AG04449 (cell line): ENCODE measurements around the gene ABCA9.

Experiments
- CTCF ChIA-PET: fragments of 350-600 bp; formaldehyde crosslinking; extraction: SDS; loops from one replicate; lab custom pipeline; 2021; ENCODE audit warnings: antibody characterized with exemption; lab: Yijun Ruan, JAX
- POLR2A ChIA-PET: fragments of 400-600, 350-600 bp; formaldehyde crosslinking; extraction: SDS; loops from one replicate; lab custom pipeline; 2020; ENCODE audit warnings: antibody characterized with exemption, inconsistent platforms; lab: Yijun Ruan, JAX
- DNase-seq: peaks from one replicate; pipeline ENCODE4 v3.0.0-alpha.2; 2010; ENCODE audit warnings: low read depth, low spot score
- H3K4me3 ChIP-seq: 2 replicates; pipeline ENCODE4 v1.5.1; 2011; ENCODE audit warnings: low read depth, mild to moderate bottlenecking, control low read depth, low read length
- TF ChIP-seq, protein P1 (sequence below): IDR thresholded peaks from one replicate; pipeline ENCODE4 v1.5.1; 2011; ENCODE audit warnings: mild to moderate bottlenecking, moderate library complexity, low read length, control low read depth, inconsistent platforms; ENCODE audit not compliant: insufficient read depth; ENCODE audit errors: missing control alignments

The ABCA9 gene

DNA sequence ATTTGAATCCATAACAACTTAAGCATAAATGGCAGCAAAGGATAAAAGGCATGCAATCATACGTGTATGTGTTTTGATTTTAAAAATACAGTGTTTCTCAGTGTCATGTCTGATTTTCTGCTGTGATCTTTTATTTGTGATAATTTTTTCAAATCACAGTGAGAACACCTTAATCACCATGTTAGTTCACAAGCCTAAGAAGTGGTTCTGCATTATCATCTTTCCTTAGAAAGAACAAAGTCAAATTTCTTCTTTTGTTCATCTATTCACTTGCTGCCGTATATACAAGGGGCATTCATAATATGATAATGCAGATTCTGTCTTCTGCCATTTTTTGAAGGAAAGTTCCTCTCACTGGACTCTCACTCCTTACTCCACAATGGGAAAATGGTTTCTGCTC lies 33.3 kb upstream of the ABCA9 start:
- POLR2A ChIA-PET, result no interaction called here
- no peak overlapping the region for H3K4me3 ChIP-seq
- CTCF ChIA-PET, result no interaction called here
- no peak for DNase-seq
- TF ChIP-seq, protein P1, sequence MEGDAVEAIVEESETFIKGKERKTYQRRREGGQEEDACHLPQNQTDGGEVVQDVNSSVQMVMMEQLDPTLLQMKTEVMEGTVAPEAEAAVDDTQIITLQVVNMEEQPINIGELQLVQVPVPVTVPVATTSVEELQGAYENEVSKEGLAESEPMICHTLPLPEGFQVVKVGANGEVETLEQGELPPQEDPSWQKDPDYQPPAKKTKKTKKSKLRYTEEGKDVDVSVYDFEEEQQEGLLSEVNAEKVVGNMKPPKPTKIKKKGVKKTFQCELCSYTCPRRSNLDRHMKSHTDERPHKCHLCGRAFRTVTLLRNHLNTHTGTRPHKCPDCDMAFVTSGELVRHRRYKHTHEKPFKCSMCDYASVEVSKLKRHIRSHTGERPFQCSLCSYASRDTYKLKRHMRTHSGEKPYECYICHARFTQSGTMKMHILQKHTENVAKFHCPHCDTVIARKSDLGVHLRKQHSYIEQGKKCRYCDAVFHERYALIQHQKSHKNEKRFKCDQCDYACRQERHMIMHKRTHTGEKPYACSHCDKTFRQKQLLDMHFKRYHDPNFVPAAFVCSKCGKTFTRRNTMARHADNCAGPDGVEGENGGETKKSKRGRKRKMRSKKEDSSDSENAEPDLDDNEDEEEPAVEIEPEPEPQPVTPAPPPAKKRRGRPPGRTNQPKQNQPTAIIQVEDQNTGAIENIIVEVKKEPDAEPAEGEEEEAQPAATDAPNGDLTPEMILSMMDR, result no peak

DNA sequence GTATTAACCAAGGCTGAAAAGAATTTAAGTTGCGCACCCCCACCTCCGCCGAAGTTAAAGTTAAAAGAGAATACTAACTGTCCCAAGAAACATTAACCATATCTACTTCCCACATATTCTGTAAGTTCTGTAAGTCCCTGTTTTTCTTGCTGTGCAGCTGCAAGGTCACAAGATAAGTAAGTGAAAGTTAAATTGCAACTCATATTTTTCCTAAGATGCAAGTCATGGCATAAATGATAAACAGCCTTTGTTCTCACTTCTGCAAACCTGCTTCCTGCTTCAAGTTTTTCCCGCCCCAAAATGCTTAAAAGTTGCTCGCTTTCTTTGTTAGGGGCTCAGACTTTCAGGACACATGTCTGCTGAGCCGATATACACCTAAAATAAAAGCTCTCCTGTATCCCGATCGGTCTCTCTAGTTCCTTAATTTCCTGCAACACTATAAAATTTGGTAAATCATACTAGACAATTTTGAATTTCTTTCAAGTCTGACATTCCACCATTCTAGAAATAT lies 32.6 kb upstream of the ABCA9 start:
- no peak overlapping the region for H3K4me3 ChIP-seq

DNA sequence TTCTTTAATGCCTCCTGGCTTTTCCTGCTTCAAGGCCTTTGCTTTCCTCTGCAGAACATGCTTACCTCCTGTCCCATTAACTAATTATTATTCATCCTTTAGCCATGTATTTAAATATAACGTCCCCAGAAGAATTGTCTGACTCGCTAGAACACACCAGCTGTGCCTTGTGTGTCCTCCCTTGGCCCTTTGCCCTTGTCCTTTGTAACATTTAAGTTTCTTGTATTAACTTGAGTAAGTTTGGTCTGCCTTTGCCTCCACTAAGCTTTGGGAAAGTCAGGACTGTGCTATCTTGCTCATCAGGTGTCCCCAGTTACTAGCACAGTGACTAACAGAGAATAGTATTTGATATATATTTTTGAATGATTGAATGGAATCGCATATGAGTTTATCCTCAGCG lies 29.6 kb upstream of the ABCA9 start:
- no peak for DNase-seq
- CTCF ChIA-PET, result no interaction called here
- TF ChIP-seq, protein P1, result no peak
- POLR2A ChIA-PET, result no interaction called here
- no peak overlapping the region for H3K4me3 ChIP-seq

More for the DNA sequence above, 32.6 kb upstream of the ABCA9 start:
- ChIA-PET POLR2A (no interaction called here), CTCF (no interaction called here)
- TF ChIP-seq, protein P1, result no peak
- DNase-seq, result no peak

GRCh38 chr17:69088643-69089200 lies 28.0 kb upstream of the ABCA9 start:
- POLR2A ChIA-PET, result no interaction called here
- TF ChIP-seq, protein P1, result no peak
- no peak for DNase-seq
- CTCF ChIA-PET, result no interaction called here
- no peak overlapping the region for H3K4me3 ChIP-seq

GRCh38 chr17:69086641-69087040 lies 25.9 kb upstream of the ABCA9 start:
- CTCF ChIA-PET, result no interaction called here
- DNase-seq, result no peak
- POLR2A ChIA-PET, result no interaction called here
- TF ChIP-seq, protein P1, result no peak
- H3K4me3 ChIP-seq, result no peak overlapping the region

GRCh38 chr17:69084911-69085310 lies 24.2 kb upstream of the ABCA9 start:
- ChIA-PET POLR2A (no interaction called here), CTCF (interaction anchor here (0.6 to 1.2 kb wide), 3 partner anchors 19 to 114 kb away, joined by 3 read pairs; no protein-coding TSS in a partner anchor)
- TF ChIP-seq, protein P1, result peak; percentile 15
- no peak for DNase-seq
- no peak overlapping the region for H3K4me3 ChIP-seq
